GM18951 (cell line): ENCODE results near the gene SNX8.

Experiments used
- POLR2A ChIP-seq: IDR thresholded peaks from 4 replicates; pipeline ENCODE4 v1.6.1; 2011; ENCODE audit warnings: mild to moderate bottlenecking; ENCODE audit not compliant: insufficient read length, insufficient read depth; ENCODE audit errors: extremely low read depth
- in situ Hi-C: fragments of 300-500 bp; cut with MboI; formaldehyde crosslinking; loops from one replicate; pipeline ENCODE4 v1.12.0; 2022; ENCODE audit warnings: low sequenced_read_pairs, mixed read lengths, inconsistent platforms; ENCODE audit not compliant: unreplicated experiment

SNX8 gene

GRCh38 chr7:2248984-2249694 lies 65.1 kb downstream of the SNX8 start:
- no peak for TF ChIP-seq POLR2A
- in situ Hi-C loops: no loop called here

- in situ Hi-C loops: no loop called here
- no peak for TF ChIP-seq POLR2A
Observed at GRCh38 chr7:2247141-2247995, 66.9 kb downstream of the SNX8 start.

GRCh38 chr7:2245883-2246675 lies 68.2 kb downstream of the SNX8 start:
- in situ Hi-C loops: no loop called here

GRCh38 chr7:2244404-2244995 lies 69.7 kb downstream of the SNX8 start:
- in situ Hi-C loops: no loop called here
- TF ChIP-seq POLR2A: no peak

More at GRCh38 chr7:2245883-2246675, 68.2 kb downstream of the SNX8 start:
- no peak for TF ChIP-seq POLR2A

- in situ Hi-C loops: no loop called here
- no peak for TF ChIP-seq POLR2A
Observed at GRCh38 chr7:2243458-2243857, 70.8 kb downstream of the SNX8 start.

- in situ Hi-C loops: no loop called here
- TF ChIP-seq POLR2A: no peak
Observed at GRCh38 chr7:2242541-2243429, 71.5 kb downstream of the SNX8 start.

- in situ Hi-C loops: no loop called here
- TF ChIP-seq POLR2A: peak; percentile 96
Observed at GRCh38 chr7:2241580-2242540, 72.4 kb downstream of the SNX8 start, which contains the start of the genes MRM2 and NUDT1. TSS of gene MRM2 (minus strand) at chr7:2242205. CDS start at chr7:2242169, 36 bp downstream. TSS of gene NUDT1 (plus strand) at chr7:2242226. CDS start at chr7:2244575, 2,349 bp downstream.

- in situ Hi-C loops: loop anchor here (10.0 kb wide), 1 partner anchor 106 kb away; no protein-coding TSS in a partner anchor
- no peak for TF ChIP-seq POLR2A
Observed at GRCh38 chr7:2239242-2239641, 75.0 kb downstream of the SNX8 start.

GRCh38 chr7:2237109-2237602 lies 77.1 kb downstream of the SNX8 start:
- TF ChIP-seq POLR2A: no peak
- in situ Hi-C loops: loop anchor here (10.0 kb wide), 1 partner anchor 108 kb away; no protein-coding TSS in a partner anchor

GRCh38 chr7:2233926-2234325 lies 80.3 kb downstream of the SNX8 start:
- in situ Hi-C loops: loop anchor here (10.0 kb wide), 1 partner anchor 111 kb away; no protein-coding TSS in a partner anchor

More at GRCh38 chr7:2233926-2234325, 80.3 kb downstream of the SNX8 start:
- TF ChIP-seq POLR2A: no peak
